Hematopoietic multipotent progenitor cell (in vitro differentiated cells): Measurements from ENCODE around the gene PAPPA2. TPM values are rescaled to one million over a fixed set of nuclear protein-coding genes. Genes with fewer than 3 reads are reported as not detected.

Experiments used
- DNase-seq, 3 donors: peaks; one replicate each; pipeline ENCODE4 v3.0.0-alpha.2; 2011 to 2015; ENCODE audit warnings: low read depth in 2 of 3, low spot score in 2 of 3
- total RNA-seq: library from RNA; depleted of rRNA; stranded (reverse); fragments of >200 nt; gene quantifications from one replicate; pipeline ENCODE4 v1.2.3, GENCODE V29; 2012

The PAPPA2 gene
- total RNA-seq, 1 donor, result under 0.01 TPM

DNA sequence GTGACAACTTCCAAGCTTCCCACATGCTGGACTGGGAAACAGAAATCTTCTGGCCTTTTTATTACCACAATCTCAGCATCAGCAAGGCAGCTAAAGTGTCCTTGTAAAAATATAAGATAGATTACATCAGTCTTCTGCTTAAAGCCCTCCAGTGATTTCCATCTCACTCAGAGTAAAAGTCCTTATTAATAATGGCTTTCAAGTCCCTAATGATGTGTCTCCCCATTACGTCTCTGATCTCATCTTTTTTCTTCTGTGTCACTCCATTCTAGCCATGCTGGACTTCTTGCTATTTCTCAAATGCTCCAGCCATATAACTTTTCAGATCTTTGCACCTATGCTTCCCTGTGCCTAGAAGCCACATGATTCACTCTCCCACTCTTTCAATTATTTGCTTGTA, 22.1 kb downstream of the PAPPA2 start:
- no peak for DNase-seq

GRCh38 chr1:176494436-176494835, 31.5 kb downstream of the PAPPA2 start:
- DNase-seq, result no peak

GRCh38 chr1:176499671-176500070, 36.7 kb downstream of the PAPPA2 start:
- DNase-seq, result no peak

DNA sequence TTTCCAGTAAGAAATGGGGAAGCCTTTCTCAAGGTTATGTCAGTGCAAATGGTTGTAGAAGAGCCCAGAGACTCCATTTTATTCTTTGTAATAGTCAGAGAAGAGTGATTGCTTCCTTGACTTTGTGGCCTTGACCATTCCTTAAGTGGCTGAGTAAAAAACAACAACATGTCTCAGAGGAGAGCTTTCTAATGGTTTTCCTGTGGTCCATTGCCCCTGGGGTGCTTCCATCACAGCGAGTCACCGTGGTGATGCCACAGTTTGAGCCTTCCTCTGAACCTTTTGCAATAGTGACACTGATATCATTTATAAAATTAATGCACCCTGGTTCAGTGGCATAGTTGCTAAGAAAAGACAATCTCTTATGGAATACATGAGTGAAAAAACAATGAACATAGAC, 38.6 kb downstream of the PAPPA2 start:
- DNase-seq, result no peak

DNA sequence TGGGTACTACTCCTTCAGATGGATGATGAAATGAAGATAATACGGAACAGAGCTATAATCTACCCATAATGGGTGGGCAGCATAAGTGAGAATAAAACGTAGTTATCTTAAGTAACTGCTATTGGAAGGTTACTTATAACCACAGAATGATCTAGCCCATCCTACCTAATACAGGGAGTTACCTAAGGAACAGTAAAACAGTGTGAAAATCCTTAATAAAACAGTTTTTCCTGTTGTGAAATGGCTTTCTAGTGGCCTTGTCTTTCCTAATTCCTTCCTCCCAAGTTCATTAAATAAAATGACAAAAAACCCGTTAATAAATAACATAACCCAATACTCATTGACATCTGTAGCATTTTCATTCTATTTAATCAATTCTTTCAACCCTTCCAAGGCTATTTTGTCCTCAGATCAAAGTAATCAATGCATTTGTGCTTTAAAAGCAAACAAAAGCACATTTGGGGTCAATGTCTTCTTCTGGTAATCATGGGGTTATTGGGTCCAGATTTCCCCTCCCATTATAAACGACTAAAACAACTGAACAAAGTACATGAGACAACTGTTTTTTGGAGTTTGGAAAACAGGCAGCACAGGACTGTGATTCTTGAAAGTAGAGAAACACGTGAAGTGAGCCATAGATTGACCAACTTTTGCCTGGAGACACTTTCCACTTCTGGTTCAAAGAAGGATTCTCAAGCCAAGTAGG, 42.0 kb downstream of the PAPPA2 start:
- DNase-seq, result no peak

- DNase-seq, result no peak
Measured at GRCh38 chr1:176512966-176513365, 50.0 kb downstream of the PAPPA2 start.

- no peak for DNase-seq
Measured at GRCh38 chr1:176515310-176515709, 52.3 kb downstream of the PAPPA2 start.

GRCh38 chr1:176517484-176517883, 54.5 kb downstream of the PAPPA2 start:
- no peak for DNase-seq

DNA sequence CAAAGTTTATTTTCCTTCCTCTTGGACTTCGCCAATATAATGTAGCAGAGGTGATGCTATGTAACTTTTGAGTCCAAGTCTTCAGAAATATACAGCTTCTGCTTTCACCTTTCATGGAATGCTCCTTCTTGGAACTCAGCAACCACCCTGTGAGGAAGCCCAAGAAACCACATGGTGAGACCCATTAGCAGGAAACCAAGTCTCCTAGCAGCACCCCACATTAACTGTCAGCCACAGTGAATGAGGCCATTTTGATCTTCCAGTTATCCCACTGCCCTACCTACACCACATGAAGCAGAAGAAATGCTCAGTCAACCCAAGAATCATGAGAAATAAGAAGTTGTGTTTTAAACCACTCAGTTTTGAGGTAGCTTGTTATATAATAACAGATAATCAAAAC, 58.2 kb downstream of the PAPPA2 start:
- DNase-seq, result no peak

DNA sequence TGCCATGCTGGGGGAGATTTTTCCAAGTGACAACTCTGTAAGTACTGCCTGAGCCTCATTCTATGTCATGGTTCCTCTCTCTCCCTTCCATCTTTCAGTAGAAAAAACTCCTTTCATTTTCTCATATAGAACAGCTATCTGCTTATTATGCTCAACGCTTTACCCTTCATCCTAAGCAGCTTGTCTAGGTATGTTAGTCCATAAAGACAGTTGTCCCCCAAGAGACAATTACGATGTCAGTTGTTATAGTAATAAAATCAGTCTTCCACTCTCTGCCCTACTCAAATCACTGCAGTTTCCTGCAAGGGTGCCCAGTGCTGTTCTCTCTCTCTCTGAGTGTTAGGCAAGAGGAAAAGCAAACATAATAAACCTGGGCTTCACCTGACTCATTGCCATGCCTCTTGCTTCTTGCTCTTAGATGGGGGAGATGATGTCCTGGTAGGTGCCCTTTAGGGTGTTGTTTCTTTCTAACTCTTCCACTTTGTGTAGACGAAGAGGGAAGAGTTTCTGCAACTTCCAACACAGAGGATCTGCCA, 59.4 kb downstream of the PAPPA2 start:
- no peak for DNase-seq

GRCh38 chr1:176529395-176530090, 66.6 kb downstream of the PAPPA2 start:
- DNase-seq, result no peak

GRCh38 chr1:176531036-176531435, 68.1 kb downstream of the PAPPA2 start:
- DNase-seq, result no peak

- no peak for DNase-seq
Measured at GRCh38 chr1:176531921-176532897, 69.2 kb downstream of the PAPPA2 start.

DNA sequence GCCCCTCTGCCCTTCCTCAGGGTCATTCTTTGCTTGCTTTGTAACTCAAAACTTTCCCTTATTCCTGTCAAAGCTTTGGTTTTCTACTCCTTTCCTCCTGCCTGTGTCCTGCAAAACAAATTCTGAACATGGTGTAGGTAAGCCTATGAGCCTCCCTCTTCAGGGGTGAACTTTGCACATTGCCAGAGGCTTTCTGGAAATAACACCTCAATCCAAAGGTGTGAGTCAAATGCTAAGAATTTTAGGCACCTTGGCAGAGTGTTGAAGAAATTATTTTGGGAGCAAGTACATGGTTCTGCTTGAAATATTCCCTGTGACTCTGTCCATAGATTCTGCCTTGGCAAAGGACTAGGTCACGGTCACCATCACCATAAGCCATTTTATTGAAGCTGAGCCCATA, 70.0 kb downstream of the PAPPA2 start:
- no peak for DNase-seq

DNA sequence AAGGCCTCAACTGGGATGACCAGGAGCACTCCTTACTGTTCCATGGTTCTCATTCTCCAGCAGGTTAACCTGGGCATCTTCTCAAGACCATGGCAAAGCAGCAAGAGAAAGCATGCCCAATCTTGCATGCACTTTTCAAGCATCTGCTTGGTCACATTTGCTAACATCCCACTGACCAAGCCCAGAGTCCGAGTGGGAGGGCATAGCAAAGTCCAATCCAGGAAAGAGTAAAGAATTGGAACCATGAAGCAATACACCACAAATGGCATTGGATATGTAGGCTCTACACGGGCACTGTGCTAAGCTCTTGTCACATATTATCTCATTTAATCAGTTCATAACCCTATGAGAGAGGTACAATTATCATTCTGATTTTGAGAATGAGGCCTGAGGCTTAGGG, 73.6 kb downstream of the PAPPA2 start:
- DNase-seq, result no peak

- no peak for DNase-seq
Measured at GRCh38 chr1:176539018-176539417, 76.0 kb downstream of the PAPPA2 start.

GRCh38 chr1:176540428-176540827, 77.5 kb downstream of the PAPPA2 start:
- no peak for DNase-seq

GRCh38 chr1:176541663-176542062, 78.7 kb downstream of the PAPPA2 start:
- no peak for DNase-seq

GRCh38 chr1:176542352-176542751, 79.4 kb downstream of the PAPPA2 start:
- no peak for DNase-seq

GRCh38 chr1:176543360-176544129, 80.6 kb downstream of the PAPPA2 start:
- no peak for DNase-seq
